ENCODE measurements around the gene FRMD6.
"Not testable (repeated sequence)": the region's sequence is repeated elsewhere in the genome, so short reads cannot be mapped to it uniquely, and the experiment has no call there.

The FRMD6 gene

GRCh38 chr14:51624955-51625569 lies 26.6 kb upstream of the FRMD6 start:
- H3K27ac ChIP-seq: no peak overlapping the region
- TF ChIP-seq CTCF (conservative IDR thresholded peaks at IDR 0.05; ENCODE audit: low read depth): no peak
- DNase-seq (ENCODE audit: low spot score): no peak
- POLR2A ChIA-PET (ENCODE audit: low non-redundant PET): no interaction called here
- CTCF ChIA-PET: no interaction called here

GRCh38 chr14:51626185-51626584 lies 25.5 kb upstream of the FRMD6 start:
- TF ChIP-seq CTCF (conservative IDR thresholded peaks at IDR 0.05; ENCODE audit: low read depth): no peak
- ChIA-PET CTCF (interaction anchor here (0.6 to 0.7 kb wide), 2 partner anchors 13 to 273 kb away, joined by 3 to 4 read pairs; no protein-coding TSS in a partner anchor), POLR2A (ENCODE audit: low non-redundant PET) (no interaction called here)
- no peak for DNase-seq (ENCODE audit: low spot score)
- H3K27ac ChIP-seq: no peak overlapping the region

- no peak overlapping the region for H3K27ac ChIP-seq
- ChIA-PET POLR2A (ENCODE audit: low non-redundant PET) (no interaction called here), CTCF (no interaction called here)
- TF ChIP-seq CTCF (conservative IDR thresholded peaks at IDR 0.05; ENCODE audit: low read depth): no peak
- DNase-seq (ENCODE audit: low spot score): no peak
Observed at GRCh38 chr14:51626788-51627187, 24.9 kb upstream of the FRMD6 start.

- no peak for TF ChIP-seq CTCF (conservative IDR thresholded peaks at IDR 0.05; ENCODE audit: low read depth)
Observed at GRCh38 chr14:51627313-51627712, 24.4 kb upstream of the FRMD6 start.

GRCh38 chr14:51628238-51628637 lies 23.5 kb upstream of the FRMD6 start:
- DNase-seq (ENCODE audit: low spot score): no peak
- H3K27ac ChIP-seq: no peak overlapping the region
- no peak for TF ChIP-seq CTCF (conservative IDR thresholded peaks at IDR 0.05; ENCODE audit: low read depth)
- POLR2A ChIA-PET (ENCODE audit: low non-redundant PET): no interaction called here
- CTCF ChIA-PET: no interaction called here

More at GRCh38 chr14:51627313-51627712, 24.4 kb upstream of the FRMD6 start:
- H3K27ac ChIP-seq: no peak overlapping the region
- POLR2A ChIA-PET (ENCODE audit: low non-redundant PET): no interaction called here
- no peak for DNase-seq (ENCODE audit: low spot score)
- CTCF ChIA-PET: no interaction called here

GRCh38 chr14:51630987-51631386 lies 20.7 kb upstream of the FRMD6 start:
- DNase-seq (ENCODE audit: low spot score): no peak
- CTCF ChIA-PET: interaction anchor here (0.6 kb wide), 1 partner anchor 347 kb away, joined by 3 read pairs; no protein-coding TSS in a partner anchor
- TF ChIP-seq CTCF (conservative IDR thresholded peaks at IDR 0.05; ENCODE audit: low read depth): no peak
- POLR2A ChIA-PET (ENCODE audit: low non-redundant PET): no interaction called here
- no peak overlapping the region for H3K27ac ChIP-seq

- H3K27ac ChIP-seq; CTCF ChIA-PET; POLR2A ChIA-PET (ENCODE audit: low non-redundant PET); DNase-seq (ENCODE audit: low spot score): not testable (repeated sequence)
Observed at GRCh38 chr14:51633298-51633697, 18.4 kb upstream of the FRMD6 start.

All from RWPE1 (cell line).